ENCODE data around the gene NACC2. TPM values are rescaled to one million over a fixed set of nuclear protein-coding genes. Genes with fewer than 3 reads are reported as not detected.

The NACC2 gene
- total RNA-seq, 6 experiments from 2014 or later: 10.9 to 25.8 (median 13.8) TPM

GRCh38 chr9:136004712-136005111 lies 90.4 kb downstream of the NACC2 start:
- intact Hi-C loops (cut with DNase I): no loop called here
- H3K4me3 ChIP-seq: no peak overlapping the region
- TF ChIP-seq, protein P1, sequence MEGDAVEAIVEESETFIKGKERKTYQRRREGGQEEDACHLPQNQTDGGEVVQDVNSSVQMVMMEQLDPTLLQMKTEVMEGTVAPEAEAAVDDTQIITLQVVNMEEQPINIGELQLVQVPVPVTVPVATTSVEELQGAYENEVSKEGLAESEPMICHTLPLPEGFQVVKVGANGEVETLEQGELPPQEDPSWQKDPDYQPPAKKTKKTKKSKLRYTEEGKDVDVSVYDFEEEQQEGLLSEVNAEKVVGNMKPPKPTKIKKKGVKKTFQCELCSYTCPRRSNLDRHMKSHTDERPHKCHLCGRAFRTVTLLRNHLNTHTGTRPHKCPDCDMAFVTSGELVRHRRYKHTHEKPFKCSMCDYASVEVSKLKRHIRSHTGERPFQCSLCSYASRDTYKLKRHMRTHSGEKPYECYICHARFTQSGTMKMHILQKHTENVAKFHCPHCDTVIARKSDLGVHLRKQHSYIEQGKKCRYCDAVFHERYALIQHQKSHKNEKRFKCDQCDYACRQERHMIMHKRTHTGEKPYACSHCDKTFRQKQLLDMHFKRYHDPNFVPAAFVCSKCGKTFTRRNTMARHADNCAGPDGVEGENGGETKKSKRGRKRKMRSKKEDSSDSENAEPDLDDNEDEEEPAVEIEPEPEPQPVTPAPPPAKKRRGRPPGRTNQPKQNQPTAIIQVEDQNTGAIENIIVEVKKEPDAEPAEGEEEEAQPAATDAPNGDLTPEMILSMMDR (IDR thresholded peaks at IDR 0.05): no peak
- no peak for TF ChIP-seq POLR2A (IDR thresholded peaks at IDR 0.05)
- H3K27ac ChIP-seq: no peak overlapping the region
- H3K4me1 ChIP-seq: peaks cover 0 to 21% (median 12%) of the 10 kb centered on the region in 4 donors
- H3K27me3 ChIP-seq: no peaks in the 10 kb centered on the region
- WGBS (ENCODE audit: insufficient coverage, low coverage, low lambda C conversion rate, missing lambda C conversion rate): 63% methylated on average over 6 of the region's 15 CpGs
- no peaks in the 10 kb centered on the region for H3K9me3 ChIP-seq
- DNase-seq (no peak), ATAC-seq (no peak)
- H3K36me3 ChIP-seq: no peaks in the 10 kb centered on the region

GRCh38 chr9:136004219-136004618 lies 90.9 kb downstream of the NACC2 start:
- 50% methylated on average over 3 of the region's 9 CpGs for WGBS (ENCODE audit: insufficient coverage, low coverage, low lambda C conversion rate, missing lambda C conversion rate)
- intact Hi-C loops (cut with DNase I): no loop called here
- H3K4me1 ChIP-seq: peaks cover 0 to 17% (median 10%) of the 10 kb centered on the region in 4 donors
- no peaks in the 10 kb centered on the region for H3K9me3 ChIP-seq
- no peaks in the 10 kb centered on the region for H3K36me3 ChIP-seq
- no peak overlapping the region for H3K4me3 ChIP-seq
- H3K27ac ChIP-seq: no peak overlapping the region
- TF ChIP-seq POLR2A (IDR thresholded peaks at IDR 0.05): no peak
- TF ChIP-seq, protein P1 (IDR thresholded peaks at IDR 0.05): no peak
- DNase-seq (no peak), ATAC-seq (no peak)
- H3K27me3 ChIP-seq: no peaks in the 10 kb centered on the region

DNA sequence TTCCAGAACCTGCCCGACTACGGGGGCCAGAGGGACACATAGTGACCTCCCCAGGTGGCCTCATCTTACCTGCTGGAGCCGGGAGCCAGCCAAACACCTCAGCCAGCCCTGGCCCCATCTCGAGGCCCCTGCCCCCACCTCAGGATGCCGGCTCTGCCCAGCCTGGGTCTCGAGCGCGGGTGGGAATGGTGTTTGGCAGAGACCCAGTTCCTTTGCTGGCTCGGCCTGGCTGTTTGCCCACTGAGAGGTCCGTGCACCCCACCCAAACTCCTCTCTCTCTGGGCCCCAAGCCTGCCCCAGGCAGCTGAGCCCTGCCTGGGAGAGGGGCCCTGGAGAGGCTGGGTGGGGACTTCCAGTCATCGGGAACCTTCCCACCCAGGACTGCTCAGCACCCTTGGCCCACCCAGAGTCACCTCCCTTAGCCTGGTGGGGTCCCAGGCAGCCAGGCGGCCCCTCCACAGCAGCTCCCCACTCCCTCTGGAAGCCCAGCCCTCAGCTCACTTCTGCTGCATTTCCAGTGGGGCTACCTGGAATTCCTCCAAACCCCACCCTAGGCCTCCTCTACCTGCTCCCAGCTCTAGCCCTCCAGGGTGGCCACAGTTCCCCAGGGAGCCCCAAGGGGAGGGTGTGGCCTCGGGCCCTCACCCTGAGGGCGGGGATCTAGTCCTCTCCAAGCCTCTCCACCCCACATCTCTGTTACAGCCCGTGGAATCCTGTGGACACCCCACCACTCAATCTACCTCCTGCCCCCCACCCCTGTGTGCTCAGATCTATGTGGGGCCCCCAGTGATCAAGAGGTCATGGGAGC lies 91.5 kb downstream of the NACC2 start:
- DNase-seq: no peak
- H3K4me3 ChIP-seq: no peak overlapping the region
- H3K27me3 ChIP-seq: no peaks in the 10 kb centered on the region
- WGBS (ENCODE audit: insufficient coverage, low coverage, low lambda C conversion rate, missing lambda C conversion rate): 37% methylated on average over 6 of the region's 15 CpGs
- TF ChIP-seq, protein P1 (IDR thresholded peaks at IDR 0.05): no peak
- TF ChIP-seq POLR2A (IDR thresholded peaks at IDR 0.05): no peak
- no peak overlapping the region for H3K27ac ChIP-seq
- H3K9me3 ChIP-seq: no peaks in the 10 kb centered on the region
- intact Hi-C loops (cut with DNase I): no loop called here
- ATAC-seq: no peak
- no peaks in the 10 kb centered on the region for H3K36me3 ChIP-seq
- H3K4me1 ChIP-seq: peaks cover 0 to 11% (median 6%) of the 10 kb centered on the region in 4 donors

- H3K9me3 ChIP-seq: no peaks in the 10 kb centered on the region
- H3K4me1 ChIP-seq: peaks cover 0 to 4% (median 2%) of the 10 kb centered on the region in 4 donors
- H3K36me3 ChIP-seq: no peaks in the 10 kb centered on the region
- H3K4me3 ChIP-seq: no peak overlapping the region
- DNase-seq: no peak
- WGBS (ENCODE audit: insufficient coverage, low coverage, low lambda C conversion rate, missing lambda C conversion rate): 40% methylated on average over 2 of the region's 10 CpGs
- ATAC-seq: peak; percentile 41 to 67 (median 48)
- H3K27ac ChIP-seq: no peak overlapping the region
- H3K27me3 ChIP-seq: no peaks in the 10 kb centered on the region
- intact Hi-C loops (cut with DNase I): no loop called here
- TF ChIP-seq, protein P1 (IDR thresholded peaks at IDR 0.05): no peak
- no peak for TF ChIP-seq POLR2A (IDR thresholded peaks at IDR 0.05)
Measured at GRCh38 chr9:136002881-136003280, 92.2 kb downstream of the NACC2 start.

Data from right lobe of liver (tissue), 6 donors.